22Rv1 (cell line): ENCODE results near the gene CFAP206.

Experiments
- ZFX ChIP-seq: fragments of 450-650 bp; IDR thresholded peaks from 2 replicates; pipeline ENCODE4 v1.6.1; 2017; ENCODE audit warnings: antibody characterized with exemption, borderline replicate concordance
- TF ChIP-seq, protein P1 (sequence below): fragments of 450-650 bp; IDR thresholded peaks from 2 replicates; pipeline ENCODE4 v1.5.1; 2017; ENCODE audit warnings: mild to moderate bottlenecking

DNA sequence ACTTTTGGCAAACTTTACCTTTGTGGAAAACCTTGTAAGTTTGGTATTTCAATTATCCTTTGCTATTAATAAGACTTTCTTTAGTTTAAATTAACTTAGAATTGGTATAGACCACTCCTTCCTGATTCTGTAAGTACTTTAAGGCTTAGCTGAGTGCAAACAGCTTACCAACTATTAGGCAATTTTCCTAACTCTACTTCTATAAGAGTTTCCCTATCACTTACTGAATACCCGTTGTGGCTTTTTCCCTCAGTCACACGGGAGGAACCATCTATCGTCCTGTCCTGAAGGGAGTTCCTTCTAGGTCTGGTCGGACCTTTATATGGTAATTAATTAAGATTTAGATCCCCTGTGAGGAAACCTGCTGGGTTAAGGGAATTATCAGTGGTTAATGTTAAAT is 74.6 kb downstream of the CFAP206 start:
- TF ChIP-seq, protein P1, sequence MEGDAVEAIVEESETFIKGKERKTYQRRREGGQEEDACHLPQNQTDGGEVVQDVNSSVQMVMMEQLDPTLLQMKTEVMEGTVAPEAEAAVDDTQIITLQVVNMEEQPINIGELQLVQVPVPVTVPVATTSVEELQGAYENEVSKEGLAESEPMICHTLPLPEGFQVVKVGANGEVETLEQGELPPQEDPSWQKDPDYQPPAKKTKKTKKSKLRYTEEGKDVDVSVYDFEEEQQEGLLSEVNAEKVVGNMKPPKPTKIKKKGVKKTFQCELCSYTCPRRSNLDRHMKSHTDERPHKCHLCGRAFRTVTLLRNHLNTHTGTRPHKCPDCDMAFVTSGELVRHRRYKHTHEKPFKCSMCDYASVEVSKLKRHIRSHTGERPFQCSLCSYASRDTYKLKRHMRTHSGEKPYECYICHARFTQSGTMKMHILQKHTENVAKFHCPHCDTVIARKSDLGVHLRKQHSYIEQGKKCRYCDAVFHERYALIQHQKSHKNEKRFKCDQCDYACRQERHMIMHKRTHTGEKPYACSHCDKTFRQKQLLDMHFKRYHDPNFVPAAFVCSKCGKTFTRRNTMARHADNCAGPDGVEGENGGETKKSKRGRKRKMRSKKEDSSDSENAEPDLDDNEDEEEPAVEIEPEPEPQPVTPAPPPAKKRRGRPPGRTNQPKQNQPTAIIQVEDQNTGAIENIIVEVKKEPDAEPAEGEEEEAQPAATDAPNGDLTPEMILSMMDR: no peak
- TF ChIP-seq ZFX: no peak
